B cell (primary cell): ENCODE data around the gene NEMP2. TPM values are rescaled to one million over a fixed set of nuclear protein-coding genes. Genes with fewer than 3 reads are reported as not detected.

Experiments used
- ATAC-seq: fragments of 200-7000 bp; cut with Tn5 transposase; one replicate; pipeline ENCODE4 v1.10.0; 2021; ENCODE audit warnings: low read depth, mild to moderate bottlenecking, moderate number of reproducible peaks, moderate library complexity
- CTCF ChIA-PET: fragments of 350-600 bp; sonication (Branson Sonifier 250); formaldehyde crosslinking; loops from one replicate; lab custom pipeline; 2021; ENCODE audit warnings: antibody characterized with exemption, inconsistent platforms; lab: Charles Lee
- POLR2A ChIA-PET: fragments of 350-600 bp; sonication (Branson Sonifier 250); formaldehyde crosslinking; loops from one replicate; lab custom pipeline; 2021; ENCODE audit warnings: antibody characterized with exemption; lab: Charles Lee
- DNase-seq: peaks from one replicate; pipeline ENCODE4 v3.0.0; 2013
- H2AFZ ChIP-seq: 2 replicates; pipeline ENCODE4 v1.6.1; 2012; ENCODE audit warnings: mild to moderate bottlenecking, low read depth, low read length; ENCODE audit not compliant: insufficient read depth, poor library complexity, severe bottlenecking
- H3K27ac ChIP-seq, 2 donors: 1 replicate in 1 of 2; 2 replicates in 1 of 2; pipeline ENCODE4 v1.5.1; 2012 to 2013; ENCODE audit warnings: low read length in 2 of 2, mild to moderate bottlenecking in 2 of 2, moderate library complexity in 1 of 2
- H3K27me3 ChIP-seq, 4 experiments: fragments of 200-600 bp in 1 of 4; sonication (generic) in 1 of 4; replicated peaks in 1 of 4; 1 replicate in 2 of 4; 2 replicates in 2 of 4; pipeline versions ENCODE4 v1.6.1 to v1.7.0; 2013 to 2016; ENCODE audit warnings: low read length in 3 of 4, mild to moderate bottlenecking in 2 of 4, mixed read lengths in 1 of 4, moderate library complexity in 1 of 4; ENCODE audit not compliant: insufficient read depth in 4 of 4, control insufficient read depth in 3 of 4; ENCODE audit errors: control extremely low read depth in 1 of 4
- H3K36me3 ChIP-seq, 2 experiments: replicated peaks in 1 of 2; 1 replicate in 1 of 2; 2 replicates in 1 of 2; pipeline versions ENCODE4 v1.6.1 to v1.7.1; 2013; ENCODE audit warnings: low read length in 1 of 2; ENCODE audit not compliant: insufficient read depth in 2 of 2, control insufficient read depth in 1 of 2; ENCODE audit errors: control extremely low read depth in 1 of 2, extremely low read depth in 1 of 2
- H3K4me1 ChIP-seq, 2 donors: fragments of 200-600 bp in 1 of 2; sonication (generic) in 1 of 2; 1 replicate in 1 of 2; 2 replicates in 1 of 2; pipeline versions ENCODE4 v1.5.1 to v1.6.1; 2013 to 2017; ENCODE audit warnings: low read length in 2 of 2; ENCODE audit not compliant: control insufficient read depth in 2 of 2, insufficient read depth in 2 of 2
- H3K4me2 ChIP-seq: replicated peaks from 2 replicates; pipeline ENCODE3; 2012; ENCODE audit warnings: mild to moderate bottlenecking, low read depth, low read length; ENCODE audit not compliant: poor library complexity, severe bottlenecking
- H3K4me3 ChIP-seq, 5 experiments: fragments of 200-600 bp in 1 of 5; sonication (generic) in 1 of 5; 1 replicate in 3 of 5; 2 replicates in 2 of 5; pipeline versions ENCODE4 v1.5.1 to v1.7.0; 2011 to 2016; ENCODE audit warnings: low read length in 4 of 5, mild to moderate bottlenecking in 4 of 5, low read depth in 2 of 5, control low read depth in 1 of 5, moderate library complexity in 1 of 5; ENCODE audit not compliant: insufficient read depth in 1 of 5; ENCODE audit errors: control extremely low read depth in 1 of 5, extremely low read depth in 1 of 5
- H3K79me2 ChIP-seq: fragments of 200-600 bp; sonication (generic); one replicate; pipeline ENCODE4 v1.6.0; 2016; ENCODE audit warnings: low read length; ENCODE audit not compliant: control insufficient read depth, insufficient read depth
- H3K9ac ChIP-seq: fragments of 200-600 bp; sonication (generic); 2 replicates; pipeline ENCODE4 v1.6.1; 2017; ENCODE audit warnings: mild to moderate bottlenecking, low read length, moderate library complexity
- H3K9me3 ChIP-seq, 3 donors: one replicate each; pipeline versions ENCODE4 v1.6.1 to v1.7.1; 2013; ENCODE audit warnings: low read length in 2 of 3; ENCODE audit not compliant: control insufficient read depth in 2 of 3, insufficient read depth in 1 of 3; ENCODE audit errors: control extremely low read depth in 1 of 3
- H4K20me1 ChIP-seq: 2 replicates; pipeline ENCODE4 v1.6.0; 2012; ENCODE audit warnings: mild to moderate bottlenecking, low read length; ENCODE audit not compliant: insufficient read depth, control insufficient read depth, poor library complexity, severe bottlenecking
- H3K27ac Mint-ChIP-seq: one replicate; pipeline ENCODE4 v1.8.0; 2021; ENCODE audit warnings: mixed read lengths
- H3K27me3 Mint-ChIP-seq: one replicate; pipeline ENCODE4 v1.8.0; 2021; ENCODE audit warnings: mixed read lengths
- H3K4me1 Mint-ChIP-seq: one replicate; pipeline ENCODE4 v1.8.0; 2021; ENCODE audit warnings: mixed read lengths
- H3K4me3 Mint-ChIP-seq: one replicate; pipeline ENCODE4 v1.8.0; 2021; ENCODE audit warnings: mixed read lengths
- H3K9me3 Mint-ChIP-seq: one replicate; pipeline ENCODE4 v1.8.0; 2022; ENCODE audit warnings: mixed read lengths; ENCODE audit not compliant: insufficient read depth
- EZH2 ChIP-seq: IDR thresholded peaks from 2 replicates; pipeline ENCODE4 v1.6.1; 2012; ENCODE audit warnings: borderline replicate concordance, low read depth, mild to moderate bottlenecking, moderate library complexity, low read length; ENCODE audit not compliant: insufficient read depth, poor library complexity, severe bottlenecking
- WGBS: methylation state at CpG from one replicate; pipeline ENCODE4 v1.1.5; 2013; ENCODE audit warnings: missing lambda C conversion rate; ENCODE audit not compliant: insufficient coverage; 5-methylcytosine and 5-hydroxymethylcytosine counted together
- intact Hi-C: fragments of 100-400 bp; cut with micrococcal nuclease; formaldehyde crosslinking; loops from one replicate; pipeline ENCODE4 v1.10.0; 2022
- polyA plus RNA-seq: library from polyadenylated mRNA; depleted of rRNA; stranded (reverse); fragments of >200 nt; gene quantifications from 2 replicates; pipeline ENCODE4 v1.2.3, GENCODE V29; 2012
- total RNA-seq, 2 donors: library from RNA; stranded (reverse); fragments of 120-200 nt in 1 of 2; gene quantifications; 1 replicate in 1 of 2; 2 replicates in 1 of 2; pipeline versions ENCODE4 v1.2.3 to v1.2.4, GENCODE V29; 2013 to 2022
- TF ChIP-seq, protein P1 (sequence below): fragments of 200-600 bp; IDR thresholded peaks from one replicate; pipeline ENCODE4 v1.8.0; 2022; ENCODE audit warnings: antibody characterized with exemption, mild to moderate bottlenecking

NEMP2 gene
- total and polyA plus RNA-seq, 2 donors (not counting 1 experiment from before 2014, with no cell fraction given), result 1.3 to 17.3 TPM

GRCh38 chr2:190532581-190532980 is 1.9 kb downstream of the NEMP2 start:
- H4K20me1 ChIP-seq, result no peaks in the 10 kb centered on the region
- 11% methylated on average over 4 of the region's 4 CpGs for WGBS
- peaks cover 44% of the 10 kb centered on the region for H3K79me2 ChIP-seq
- ATAC-seq (no peak), DNase-seq (peak; percentile 32)
- CTCF ChIA-PET, result interaction anchor here (2.0 kb wide), 1 partner anchor 148 kb away, joined by 9 read pairs; no protein-coding TSS in a partner anchor
- no peaks in the 10 kb centered on the region for H3K36me3 ChIP-seq
- peak overlapping the region; percentile 17 for H3K9ac ChIP-seq
- no peak for TF ChIP-seq EZH2
- TF ChIP-seq, protein P1, sequence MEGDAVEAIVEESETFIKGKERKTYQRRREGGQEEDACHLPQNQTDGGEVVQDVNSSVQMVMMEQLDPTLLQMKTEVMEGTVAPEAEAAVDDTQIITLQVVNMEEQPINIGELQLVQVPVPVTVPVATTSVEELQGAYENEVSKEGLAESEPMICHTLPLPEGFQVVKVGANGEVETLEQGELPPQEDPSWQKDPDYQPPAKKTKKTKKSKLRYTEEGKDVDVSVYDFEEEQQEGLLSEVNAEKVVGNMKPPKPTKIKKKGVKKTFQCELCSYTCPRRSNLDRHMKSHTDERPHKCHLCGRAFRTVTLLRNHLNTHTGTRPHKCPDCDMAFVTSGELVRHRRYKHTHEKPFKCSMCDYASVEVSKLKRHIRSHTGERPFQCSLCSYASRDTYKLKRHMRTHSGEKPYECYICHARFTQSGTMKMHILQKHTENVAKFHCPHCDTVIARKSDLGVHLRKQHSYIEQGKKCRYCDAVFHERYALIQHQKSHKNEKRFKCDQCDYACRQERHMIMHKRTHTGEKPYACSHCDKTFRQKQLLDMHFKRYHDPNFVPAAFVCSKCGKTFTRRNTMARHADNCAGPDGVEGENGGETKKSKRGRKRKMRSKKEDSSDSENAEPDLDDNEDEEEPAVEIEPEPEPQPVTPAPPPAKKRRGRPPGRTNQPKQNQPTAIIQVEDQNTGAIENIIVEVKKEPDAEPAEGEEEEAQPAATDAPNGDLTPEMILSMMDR, result no peak
- H3K27me3 ChIP-seq, result no peaks in the 10 kb centered on the region
- H3K9me3 ChIP-seq, result peaks cover 0 to 2% (median 0%) of the 10 kb centered on the region in 3 donors
- peak overlapping the region; percentile 87 for H2AFZ ChIP-seq
- Mint-ChIP-seq H3K27me3 (no peaks in the 10 kb centered on the region), H3K9me3 (peaks cover 2% of the 10 kb centered on the region), H3K4me3 (peak overlapping the region; percentile 97), H3K4me1 (peaks cover 72% of the 10 kb centered on the region), H3K27ac (peak overlapping the region; percentile 100)
- intact Hi-C loops, result loop anchor here (5.0 to 10.0 kb wide), 6 partner anchors 50 to 1088 kb away; partner anchors contain the start of genes ORMDL1, PMS1 and WDR75
- POLR2A ChIA-PET, result no interaction called here
- H3K4me3 ChIP-seq, result no peak overlapping the region
- H3K4me2 ChIP-seq, result peak overlapping the region; percentile 82
- peak overlapping the region; percentile 94 to 95 for H3K27ac ChIP-seq
- peaks cover 35 to 41% of the 10 kb centered on the region in 2 donors for H3K4me1 ChIP-seq

- peaks cover 80% of the 10 kb centered on the region for H3K4me1 Mint-ChIP-seq
- no peaks in the 10 kb centered on the region for H3K9me3 Mint-ChIP-seq
- ChIA-PET CTCF (interaction anchor here (0.8 kb wide), 1 partner anchor 16 kb away, joined by 3 read pairs; no protein-coding TSS in a partner anchor), POLR2A (no interaction called here)
- H3K4me3 Mint-ChIP-seq, result peak overlapping the region; percentile 20
- Histone ChIP-seq H3K9ac (no peak overlapping the region), H3K9me3 (no peaks in the 10 kb centered on the region), H3K4me1 (peaks cover 49% of the 10 kb centered on the region in 2 donors), H3K79me2 (peaks cover 62% of the 10 kb centered on the region), H4K20me1 (no peaks in the 10 kb centered on the region), H3K4me2 (peak overlapping the region; percentile 38), H2AFZ (peak overlapping the region; percentile 39), H3K27me3 (no peaks in the 10 kb centered on the region), H3K4me3 (no peak overlapping the region), H3K27ac (peak overlapping the region in 1 of 2 donors; percentile 40), H3K36me3 (no peaks in the 10 kb centered on the region)
- peak overlapping the region; percentile 77 for H3K27ac Mint-ChIP-seq
- ATAC-seq (no peak), DNase-seq (no peak)
- no peaks in the 10 kb centered on the region for H3K27me3 Mint-ChIP-seq
- TF ChIP-seq, protein P1, result no peak
- no peak for TF ChIP-seq EZH2
- intact Hi-C loops, result loop anchor here (5.0 to 10.0 kb wide), 6 partner anchors 52 to 1086 kb away; partner anchors contain the start of genes ORMDL1, PMS1 and WDR75
- 60% methylated on average over 5 of the region's 6 CpGs for WGBS
Measured at GRCh38 chr2:190530248-190530900, 4.1 kb downstream of the NEMP2 start.
